Keratinocyte (primary cell): Measurements from ENCODE around the gene KRTAP10-8. TPM values are rescaled to one million over a fixed set of nuclear protein-coding genes. Genes with fewer than 3 reads are reported as not detected.

Source experiments
- DNase-seq: peaks from one replicate; pipeline ENCODE4 v3.0.0-alpha.2; 2011; ENCODE audit warnings: low read depth, missing footprints, low spot score
- FAIRE-seq: peaks from 2 replicates; lab custom pipeline; 2011; peaks lifted over from hg19 to GRCh38; lab: Jason Lieb, UNC
- H2AFZ ChIP-seq: 2 replicates; pipeline ENCODE4 v1.6.0; 2012; ENCODE audit warnings: low read length, control low read depth, inconsistent platforms; ENCODE audit not compliant: control insufficient read depth
- H3K27ac ChIP-seq: 2 replicates; pipeline ENCODE4 v1.5.1; 2011; ENCODE audit warnings: low read length; ENCODE audit not compliant: control insufficient read depth, insufficient read depth
- H3K27me3 ChIP-seq: 3 replicates; pipeline ENCODE4 v1.6.0; 2011; ENCODE audit warnings: low read length; ENCODE audit not compliant: control insufficient read depth, insufficient read depth; ENCODE audit errors: extremely low read depth
- H3K36me3 ChIP-seq, 2 experiments: 2 replicates in 1 of 2; 3 replicates in 1 of 2; pipeline ENCODE4 v1.5.1; 2011; ENCODE audit warnings: low read length in 2 of 2, mild to moderate bottlenecking in 1 of 2; ENCODE audit not compliant: control insufficient read depth in 2 of 2, insufficient read depth in 2 of 2; ENCODE audit errors: extremely low read depth in 1 of 2
- H3K4me1 ChIP-seq: 3 replicates; pipeline ENCODE4 v1.5.1; 2011; ENCODE audit warnings: low read length; ENCODE audit not compliant: control insufficient read depth, insufficient read depth; ENCODE audit errors: extremely low read depth
- H3K4me2 ChIP-seq: 3 replicates; pipeline ENCODE4 v1.6.0; 2011; ENCODE audit warnings: low read depth, low read length; ENCODE audit not compliant: control insufficient read depth, insufficient read depth; ENCODE audit errors: extremely low read depth
- H3K4me3 ChIP-seq, 3 experiments: fragments of 200-600 bp in 1 of 3; sonication (generic) in 1 of 3; 2 replicates in 2 of 3; 3 replicates in 1 of 3; pipeline ENCODE4 v1.5.1; 2011 to 2016; ENCODE audit warnings: low read length in 3 of 3, mild to moderate bottlenecking in 3 of 3, control low read depth in 2 of 3, inconsistent platforms in 1 of 3, low read depth in 1 of 3, mixed read lengths in 1 of 3, mixed run types in 1 of 3, moderate library complexity in 1 of 3; ENCODE audit not compliant: control insufficient read depth in 2 of 3, insufficient read depth in 2 of 3; ENCODE audit errors: extremely low read depth in 1 of 3
- H3K79me2 ChIP-seq: 2 replicates; pipeline ENCODE4 v1.6.0; 2012; ENCODE audit warnings: low read length; ENCODE audit not compliant: control insufficient read depth, insufficient read depth
- H3K9ac ChIP-seq: 3 replicates; pipeline ENCODE4 v1.6.0; 2011; ENCODE audit warnings: low read length; ENCODE audit not compliant: control insufficient read depth, insufficient read depth; ENCODE audit errors: extremely low read depth
- H3K9me1 ChIP-seq: 3 replicates; pipeline ENCODE4 v1.6.0; 2011; ENCODE audit warnings: low read length; ENCODE audit not compliant: control insufficient read depth, insufficient read depth; ENCODE audit errors: extremely low read depth
- H3K9me3 ChIP-seq: 2 replicates; pipeline ENCODE4 v1.5.1; 2012; ENCODE audit warnings: low read depth, low read length; ENCODE audit not compliant: control insufficient read depth
- H4K20me1 ChIP-seq: 3 replicates; pipeline ENCODE4 v1.6.0; 2011; ENCODE audit warnings: low read length; ENCODE audit not compliant: control insufficient read depth, insufficient read depth; ENCODE audit errors: extremely low read depth
- CTCF ChIP-seq, 3 experiments: IDR thresholded peaks in 1 of 3; conservative IDR thresholded peaks in 1 of 3; optimal IDR thresholded peaks in 1 of 3; 2 replicates in 2 of 3; 3 replicates in 1 of 3; pipeline versions ENCODE3 to v1.5.1; 2011; ENCODE audit warnings: low read length in 3 of 3, mild to moderate bottlenecking in 3 of 3, moderate library complexity in 2 of 3, control low read depth in 1 of 3, inconsistent platforms in 1 of 3; ENCODE audit not compliant: insufficient read depth in 2 of 3; ENCODE audit errors: extremely low read depth in 1 of 3
- EZH2 ChIP-seq: IDR thresholded peaks from one replicate; pipeline ENCODE4 v1.6.1; 2012; ENCODE audit warnings: inconsistent platforms, mild to moderate bottlenecking, low read length, moderate library complexity
- dilution Hi-C: fragments of 300-500 bp; cut with MboI; formaldehyde crosslinking; loops from one replicate; pipeline ENCODE4 v1.7.0; 2020; ENCODE audit warnings: low sequenced_read_pairs; ENCODE audit not compliant: extremely low pct_ligation_motif_present
- polyA plus RNA-seq, 5 experiments: library from polyadenylated mRNA; depleted of rRNA in 3 of 5; stranded (reverse) in 3 of 5; stranded (forward) in 1 of 5; unstranded in 1 of 5; fragments of >200 nt; gene quantifications; 1 replicate in 1 of 5; 2 replicates in 3 of 5; 3 replicates in 1 of 5; pipeline versions ENCODE4 v1.2.1 to v1.2.3, GENCODE V29; 2011 to 2012; ENCODE audit warnings: missing spikeins in 2 of 5, low read depth in 1 of 5, low replicate concordance in 1 of 5

KRTAP10-8 gene
- polyA plus RNA-seq, 1 donor (not counting 4 experiments of a cell fraction or from before 2014, with no cell fraction given), result not detected

- TF ChIP-seq CTCF (optimal IDR thresholded peaks at IDR 0.05 in 1 of 3, IDR thresholded peaks at IDR 0.05 in 1 of 3, conservative IDR thresholded peaks at IDR 0.05 in 1 of 3; ENCODE audit: extremely low read depth in 1 of 3, insufficient read depth in 2 of 3, low read length in 3 of 3) (no peak), EZH2 (no peak)
- no peak for DNase-seq
- Histone ChIP-seq H3K9me3 (no peaks in the 10 kb centered on the region), H3K9ac (no peak overlapping the region), H3K4me2 (no peak overlapping the region), H3K36me3 (no peaks in the 10 kb centered on the region), H3K9me1 (no peaks in the 10 kb centered on the region), H3K79me2 (no peaks in the 10 kb centered on the region), H3K27ac (no peak overlapping the region), H4K20me1 (no peaks in the 10 kb centered on the region), H3K4me3 (no peak overlapping the region), H2AFZ (no peak overlapping the region), H3K4me1 (no peaks in the 10 kb centered on the region), H3K27me3 (no peaks in the 10 kb centered on the region)
- dilution Hi-C loops, result no loop called here
- FAIRE-seq, result no peak
Observed at GRCh38 chr21:44639331-44639655, 27.4 kb downstream of the KRTAP10-8 start.

GRCh38 chr21:44640761-44641160 is 28.9 kb downstream of the KRTAP10-8 start:
- TF ChIP-seq CTCF (optimal IDR thresholded peaks at IDR 0.05 in 1 of 3, IDR thresholded peaks at IDR 0.05 in 1 of 3, conservative IDR thresholded peaks at IDR 0.05 in 1 of 3; ENCODE audit: extremely low read depth in 1 of 3, insufficient read depth in 2 of 3, low read length in 3 of 3), result no peak
- no peak for TF ChIP-seq EZH2
- peaks cover 1% of the 10 kb centered on the region for H3K9me3 ChIP-seq
- H3K27me3 ChIP-seq, result no peaks in the 10 kb centered on the region
- H3K9ac ChIP-seq, result no peak overlapping the region
- H3K27ac ChIP-seq, result no peak overlapping the region
- no peaks in the 10 kb centered on the region for H3K4me1 ChIP-seq
- H4K20me1 ChIP-seq, result no peaks in the 10 kb centered on the region
- no peaks in the 10 kb centered on the region for H3K36me3 ChIP-seq
- dilution Hi-C loops, result no loop called here
- FAIRE-seq (no peak), DNase-seq (no peak)
- no peaks in the 10 kb centered on the region for H3K9me1 ChIP-seq
- no peak overlapping the region for H2AFZ ChIP-seq
- no peak overlapping the region for H3K4me3 ChIP-seq
- H3K79me2 ChIP-seq, result no peaks in the 10 kb centered on the region
- no peak overlapping the region for H3K4me2 ChIP-seq
